Right kidney (tissue), 9 donors: ENCODE measurements around the gene NFATC2IP.
A peak's percentile ranks its signal among the peaks of the same experiment; 100 is the strongest.

Experiments used
- DNase-seq: peaks from one replicate; pipeline ENCODE4 v3.0.0-alpha.2; 2016
- long read RNA-seq, 8 donors: transcript quantifications; one replicate each; lab custom pipeline, GENCODE V29; 2026

Gene NFATC2IP
- long read RNA-seq, donor 1, full-length matches to known transcripts, result 11 of 11 reads
- long read RNA-seq, donor 1, partial matches to known transcripts, result 0 of 11 reads
- long read RNA-seq, donor 1, other reads (novel, unspliced or antisense), result 0 of 11 reads
- long read RNA-seq, donor 2, full-length matches to known transcripts, result 2 of 2 reads
- long read RNA-seq, donor 2, partial matches to known transcripts, result 0 of 2 reads
- long read RNA-seq, donor 2, other reads (novel, unspliced or antisense), result 0 of 2 reads
- long read RNA-seq, donor 3, full-length matches to known transcripts, result 3 of 3 reads
- long read RNA-seq, donor 3, partial matches to known transcripts, result 0 of 3 reads
- long read RNA-seq, donor 3, other reads (novel, unspliced or antisense), result 0 of 3 reads
- long read RNA-seq, donor 4, full-length matches to known transcripts, result 8 of 13 reads
- long read RNA-seq, donor 4, partial matches to known transcripts, result 5 of 13 reads
- long read RNA-seq, donor 4, other reads (novel, unspliced or antisense), result 0 of 13 reads
- long read RNA-seq, donor 5, full-length matches to known transcripts, result 7 of 15 reads
- long read RNA-seq, donor 5, partial matches to known transcripts, result 8 of 15 reads
- long read RNA-seq, donor 5, other reads (novel, unspliced or antisense), result 0 of 15 reads
- long read RNA-seq, donor 6, full-length matches to known transcripts, result 6 of 6 reads
- long read RNA-seq, donor 6, partial matches to known transcripts, result 0 of 6 reads
- long read RNA-seq, donor 6, other reads (novel, unspliced or antisense), result 0 of 6 reads
- long read RNA-seq, donor 7, result 0 reads
- long read RNA-seq, donor 8, full-length matches to known transcripts, result 5 of 5 reads
- long read RNA-seq, donor 8, partial matches to known transcripts, result 0 of 5 reads
- long read RNA-seq, donor 8, other reads (novel, unspliced or antisense), result 0 of 5 reads

GRCh38 chr16:28950648-28951409 lies at the start of gene NFATC2IP:
NFATC2IP (plus strand) TSS chr16:28950937; CDS start chr16:28951012, 75 bp downstream.
- peak; percentile 92 for DNase-seq

- no peak for DNase-seq
Observed at GRCh38 chr16:28901862-28902261, 48.9 kb upstream of the NFATC2IP start.

GRCh38 chr16:28902909-28903308 lies 47.8 kb upstream of the NFATC2IP start:
- DNase-seq, result no peak

GRCh38 chr16:28903344-28904042 lies 47.2 kb upstream of the NFATC2IP start:
- no peak for DNase-seq

GRCh38 chr16:28904363-28904762 lies 46.4 kb upstream of the NFATC2IP start:
- no peak for DNase-seq

- no peak for DNase-seq
Observed at GRCh38 chr16:28904828-28905227, 45.9 kb upstream of the NFATC2IP start.

GRCh38 chr16:28905229-28905754 lies 45.4 kb upstream of the NFATC2IP start:
- DNase-seq, result no peak

GRCh38 chr16:28905800-28906372 lies 44.9 kb upstream of the NFATC2IP start:
- no peak for DNase-seq

- no peak for DNase-seq
Observed at GRCh38 chr16:28910086-28911031, 40.4 kb upstream of the NFATC2IP start.

GRCh38 chr16:28912558-28912957 lies 38.2 kb upstream of the NFATC2IP start:
- DNase-seq, result no peak

GRCh38 chr16:28913946-28914724 lies 36.6 kb upstream of the NFATC2IP start:
- no peak for DNase-seq

GRCh38 chr16:28915181-28915580 lies 35.6 kb upstream of the NFATC2IP start:
- no peak for DNase-seq

GRCh38 chr16:28917095-28917494 lies 33.6 kb upstream of the NFATC2IP start:
- DNase-seq, result no peak

- no peak for DNase-seq
Observed at GRCh38 chr16:28918698-28919097, 32.0 kb upstream of the NFATC2IP start.

GRCh38 chr16:28923231-28923587 lies 27.5 kb upstream of the NFATC2IP start:
- DNase-seq, result no peak

GRCh38 chr16:28923652-28924398 lies 26.9 kb upstream of the NFATC2IP start:
- no peak for DNase-seq

GRCh38 chr16:28924399-28924761 lies 26.4 kb upstream of the NFATC2IP start:
- peak; percentile 70 for DNase-seq

- peak; percentile 95 for DNase-seq
Observed at GRCh38 chr16:28924762-28925385, 25.9 kb upstream of the NFATC2IP start, which contains the start of gene RABEP2. RABEP2 (minus strand) TSS chr16:28925238; CDS start chr16:28925163, 75 bp downstream.
